SK-N-SH (cell line): ENCODE data around the gene FAM107B.

Experiments
- EP300 ChIP-seq, 2 experiments: IDR thresholded peaks; 2 replicates each; pipeline versions ENCODE4 v1.4.0 to v1.6.1; 2012; ENCODE audit warnings: borderline replicate concordance in 1 of 2, low read depth in 1 of 2, low read length in 1 of 2
- EZH2phosphoT487 ChIP-seq: fragments of 200-600 bp; sonication (generic); IDR thresholded peaks from 2 replicates; pipeline ENCODE4 v1.6.1; 2017; ENCODE audit warnings: low read depth, mixed run types, mild to moderate bottlenecking, antibody characterized with exemption, moderate library complexity, borderline replicate concordance
- FOXJ3 ChIP-seq: sonication (generic); formaldehyde crosslinking; IDR thresholded peaks from 2 replicates; pipeline ENCODE4 v1.5.1; 2020; ENCODE audit warnings: mild to moderate bottlenecking, missing genetic modification reagents
- GABPA ChIP-seq: IDR thresholded peaks from 2 replicates; pipeline ENCODE4 v1.4.0; 2012; ENCODE audit warnings: low read depth, mild to moderate bottlenecking
- MXI1 ChIP-seq: IDR thresholded peaks from 2 replicates; pipeline ENCODE4 v1.6.1; 2012; ENCODE audit warnings: mild to moderate bottlenecking, low read depth, low read length, improper control_type of control experiment
- POLR2AphosphoS5 ChIP-seq: IDR thresholded peaks from 2 replicates; pipeline ENCODE4 v1.6.1; 2012; ENCODE audit warnings: low read depth, low read length
- RCOR1 ChIP-seq: fragments of 150-350 bp; IDR thresholded peaks from 2 replicates; pipeline ENCODE4 v1.6.1; 2017; ENCODE audit warnings: antibody characterized with exemption, low read length
- RXRA ChIP-seq: IDR thresholded peaks from 2 replicates; pipeline ENCODE4 v1.4.0; 2012; ENCODE audit warnings: low read depth, mild to moderate bottlenecking, borderline replicate concordance
- SMC3 ChIP-seq: IDR thresholded peaks from 2 replicates; pipeline ENCODE4 v1.6.1; 2012; ENCODE audit warnings: low read depth, low read length, improper control_type of control experiment
- YY1 ChIP-seq: IDR thresholded peaks from 2 replicates; pipeline ENCODE4 v1.4.0; 2012; ENCODE audit warnings: low read depth, mild to moderate bottlenecking
- TF ChIP-seq, protein P1 (sequence below): fragments of 200-600 bp; sonication (generic); IDR thresholded peaks from 2 replicates; pipeline ENCODE4 v1.6.1; 2017; ENCODE audit warnings: antibody characterized with exemption, mild to moderate bottlenecking, moderate library complexity
- TF ChIP-seq, protein P2 (sequence below): fragments of 150-350 bp; IDR thresholded peaks from 2 replicates; pipeline ENCODE4 v1.6.1; 2016; ENCODE audit warnings: mild to moderate bottlenecking, low read depth, low read length
- TF ChIP-seq, protein P3 (sequence below): IDR thresholded peaks from 2 replicates; pipeline ENCODE4; 2012
- TF ChIP-seq, protein P4 (sequence below): fragments of 150-350 bp; IDR thresholded peaks from 2 replicates; pipeline ENCODE4 v1.6.1; 2017; ENCODE audit warnings: antibody characterized with exemption, low read length, low read depth, borderline replicate concordance

DNA sequence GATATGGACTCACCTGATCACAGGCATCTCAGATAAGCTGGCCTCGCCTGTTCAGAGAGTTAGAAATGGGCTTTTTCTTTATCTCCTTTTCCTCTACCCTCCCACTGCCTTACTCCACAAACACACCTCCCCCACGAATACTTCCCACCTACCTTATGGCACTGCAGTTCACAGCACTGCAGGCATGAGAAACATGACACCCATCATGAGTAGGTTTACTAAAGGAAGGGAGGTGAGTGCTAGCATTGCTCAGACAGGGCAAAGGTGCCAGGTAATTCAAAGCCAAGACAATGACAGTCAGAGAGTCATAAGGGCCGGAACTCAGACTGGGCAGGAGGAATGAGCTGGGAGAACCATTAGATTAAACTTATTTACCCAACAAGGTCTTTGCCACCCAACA is 220.6 kb downstream of the FAM107B start:
- no peak for TF ChIP-seq EZH2phosphoT487
- TF ChIP-seq, protein P1, sequence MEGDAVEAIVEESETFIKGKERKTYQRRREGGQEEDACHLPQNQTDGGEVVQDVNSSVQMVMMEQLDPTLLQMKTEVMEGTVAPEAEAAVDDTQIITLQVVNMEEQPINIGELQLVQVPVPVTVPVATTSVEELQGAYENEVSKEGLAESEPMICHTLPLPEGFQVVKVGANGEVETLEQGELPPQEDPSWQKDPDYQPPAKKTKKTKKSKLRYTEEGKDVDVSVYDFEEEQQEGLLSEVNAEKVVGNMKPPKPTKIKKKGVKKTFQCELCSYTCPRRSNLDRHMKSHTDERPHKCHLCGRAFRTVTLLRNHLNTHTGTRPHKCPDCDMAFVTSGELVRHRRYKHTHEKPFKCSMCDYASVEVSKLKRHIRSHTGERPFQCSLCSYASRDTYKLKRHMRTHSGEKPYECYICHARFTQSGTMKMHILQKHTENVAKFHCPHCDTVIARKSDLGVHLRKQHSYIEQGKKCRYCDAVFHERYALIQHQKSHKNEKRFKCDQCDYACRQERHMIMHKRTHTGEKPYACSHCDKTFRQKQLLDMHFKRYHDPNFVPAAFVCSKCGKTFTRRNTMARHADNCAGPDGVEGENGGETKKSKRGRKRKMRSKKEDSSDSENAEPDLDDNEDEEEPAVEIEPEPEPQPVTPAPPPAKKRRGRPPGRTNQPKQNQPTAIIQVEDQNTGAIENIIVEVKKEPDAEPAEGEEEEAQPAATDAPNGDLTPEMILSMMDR, result no peak
- TF ChIP-seq GABPA, result no peak
- TF ChIP-seq YY1, result no peak
- TF ChIP-seq EP300 (IDR thresholded peaks at IDR 0.05; ENCODE audit: borderline replicate concordance in 1 of 2, low read depth in 1 of 2, low read length in 1 of 2), result no peak
- no peak for TF ChIP-seq FOXJ3 (CRISPR knock-in tag)
- TF ChIP-seq RXRA, result no peak
- TF ChIP-seq, protein P2, sequence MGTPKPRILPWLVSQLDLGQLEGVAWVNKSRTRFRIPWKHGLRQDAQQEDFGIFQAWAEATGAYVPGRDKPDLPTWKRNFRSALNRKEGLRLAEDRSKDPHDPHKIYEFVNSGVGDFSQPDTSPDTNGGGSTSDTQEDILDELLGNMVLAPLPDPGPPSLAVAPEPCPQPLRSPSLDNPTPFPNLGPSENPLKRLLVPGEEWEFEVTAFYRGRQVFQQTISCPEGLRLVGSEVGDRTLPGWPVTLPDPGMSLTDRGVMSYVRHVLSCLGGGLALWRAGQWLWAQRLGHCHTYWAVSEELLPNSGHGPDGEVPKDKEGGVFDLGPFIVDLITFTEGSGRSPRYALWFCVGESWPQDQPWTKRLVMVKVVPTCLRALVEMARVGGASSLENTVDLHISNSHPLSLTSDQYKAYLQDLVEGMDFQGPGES, result no peak
- TF ChIP-seq POLR2AphosphoS5, result no peak
- TF ChIP-seq MXI1, result no peak
- no peak for TF ChIP-seq RCOR1
- TF ChIP-seq, protein P3, sequence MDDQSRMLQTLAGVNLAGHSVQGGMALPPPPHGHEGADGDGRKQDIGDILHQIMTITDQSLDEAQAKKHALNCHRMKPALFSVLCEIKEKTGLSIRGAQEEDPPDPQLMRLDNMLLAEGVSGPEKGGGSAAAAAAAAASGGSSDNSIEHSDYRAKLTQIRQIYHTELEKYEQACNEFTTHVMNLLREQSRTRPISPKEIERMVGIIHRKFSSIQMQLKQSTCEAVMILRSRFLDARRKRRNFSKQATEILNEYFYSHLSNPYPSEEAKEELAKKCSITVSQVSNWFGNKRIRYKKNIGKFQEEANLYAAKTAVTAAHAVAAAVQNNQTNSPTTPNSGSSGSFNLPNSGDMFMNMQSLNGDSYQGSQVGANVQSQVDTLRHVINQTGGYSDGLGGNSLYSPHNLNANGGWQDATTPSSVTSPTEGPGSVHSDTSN, result no peak
- TF ChIP-seq, protein P4, sequence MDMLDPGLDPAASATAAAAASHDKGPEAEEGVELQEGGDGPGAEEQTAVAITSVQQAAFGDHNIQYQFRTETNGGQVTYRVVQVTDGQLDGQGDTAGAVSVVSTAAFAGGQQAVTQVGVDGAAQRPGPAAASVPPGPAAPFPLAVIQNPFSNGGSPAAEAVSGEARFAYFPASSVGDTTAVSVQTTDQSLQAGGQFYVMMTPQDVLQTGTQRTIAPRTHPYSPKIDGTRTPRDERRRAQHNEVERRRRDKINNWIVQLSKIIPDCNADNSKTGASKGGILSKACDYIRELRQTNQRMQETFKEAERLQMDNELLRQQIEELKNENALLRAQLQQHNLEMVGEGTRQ, result no peak
- TF ChIP-seq SMC3, result no peak
